Kidney tubule cell (primary cell): ENCODE results near the gene NAP1L4.

ENCODE experiments used
- DNase-seq: peaks from one replicate; pipeline ENCODE4 v3.0.0-alpha.2; 2018; ENCODE audit warnings: low spot score

Gene NAP1L4

GRCh38 chr11:2992234-2992996 lies at the start of gene NAP1L4:
Gene NAP1L4, minus strand, starts transcription at chr11:2992329. Its CDS starts 13,109 bp downstream, at chr11:2979220.
- DNase-seq: peak; percentile 98

DNA sequence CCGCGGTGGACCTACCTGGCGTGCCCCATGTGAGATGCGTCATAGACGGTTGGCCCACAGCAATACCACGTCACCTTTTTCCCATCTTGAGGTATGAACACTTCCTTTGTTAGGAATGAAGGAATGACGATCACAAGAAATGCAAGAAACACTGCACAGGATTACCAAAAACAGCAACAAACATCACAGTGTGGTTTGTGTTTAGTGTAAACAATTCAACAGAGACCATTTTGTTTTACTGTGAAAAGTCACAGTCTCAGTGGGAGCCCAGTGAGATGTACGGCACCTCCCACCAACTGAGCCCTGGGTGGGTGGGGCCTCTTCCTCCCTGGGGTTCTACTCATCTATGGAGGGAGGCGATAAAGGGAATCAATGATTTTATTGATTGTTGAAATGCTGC lies 48.8 kb upstream of the NAP1L4 start:
- DNase-seq: no peak

DNA sequence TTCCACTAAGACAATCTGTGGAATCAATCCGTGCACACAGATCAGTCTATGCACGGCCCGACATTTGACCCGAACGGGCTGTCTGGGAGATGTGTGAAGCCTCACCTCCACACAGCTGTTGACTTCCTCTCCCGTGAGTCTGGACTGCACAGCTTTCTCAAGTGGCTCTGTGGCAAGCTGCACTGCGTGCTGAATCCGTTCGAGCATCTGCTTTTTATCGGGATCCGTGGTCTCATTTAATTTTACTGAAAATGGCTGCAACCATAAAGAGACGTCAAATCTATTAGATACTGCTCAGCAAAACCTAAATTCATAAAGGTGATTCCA lies 45.8 kb upstream of the NAP1L4 start:
- DNase-seq: no peak

GRCh38 chr11:3037040-3037944 lies 45.2 kb upstream of the NAP1L4 start:
- DNase-seq: peak; percentile 71

GRCh38 chr11:3036419-3036818 lies 44.3 kb upstream of the NAP1L4 start:
- DNase-seq: no peak

DNA sequence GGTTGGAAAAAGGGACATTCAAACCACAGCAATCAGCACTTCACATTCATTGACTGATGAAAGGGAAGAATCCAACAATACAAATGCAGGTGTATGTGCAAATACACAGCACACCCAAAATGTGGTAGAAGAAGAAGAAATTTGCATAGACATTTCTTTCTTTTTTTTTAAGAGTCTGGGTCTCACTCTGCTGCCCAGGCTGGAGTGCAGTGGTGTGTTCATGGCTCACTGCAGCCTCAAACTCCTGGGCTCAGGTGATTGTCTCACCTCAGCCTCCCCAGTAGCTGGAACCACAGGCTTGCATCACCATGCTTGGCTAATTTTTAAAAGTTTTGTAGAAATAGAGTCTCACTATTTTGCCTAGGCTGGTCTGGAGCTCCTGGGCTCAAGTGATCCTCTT lies 43.2 kb upstream of the NAP1L4 start:
- peak; percentile 19 for DNase-seq

DNA sequence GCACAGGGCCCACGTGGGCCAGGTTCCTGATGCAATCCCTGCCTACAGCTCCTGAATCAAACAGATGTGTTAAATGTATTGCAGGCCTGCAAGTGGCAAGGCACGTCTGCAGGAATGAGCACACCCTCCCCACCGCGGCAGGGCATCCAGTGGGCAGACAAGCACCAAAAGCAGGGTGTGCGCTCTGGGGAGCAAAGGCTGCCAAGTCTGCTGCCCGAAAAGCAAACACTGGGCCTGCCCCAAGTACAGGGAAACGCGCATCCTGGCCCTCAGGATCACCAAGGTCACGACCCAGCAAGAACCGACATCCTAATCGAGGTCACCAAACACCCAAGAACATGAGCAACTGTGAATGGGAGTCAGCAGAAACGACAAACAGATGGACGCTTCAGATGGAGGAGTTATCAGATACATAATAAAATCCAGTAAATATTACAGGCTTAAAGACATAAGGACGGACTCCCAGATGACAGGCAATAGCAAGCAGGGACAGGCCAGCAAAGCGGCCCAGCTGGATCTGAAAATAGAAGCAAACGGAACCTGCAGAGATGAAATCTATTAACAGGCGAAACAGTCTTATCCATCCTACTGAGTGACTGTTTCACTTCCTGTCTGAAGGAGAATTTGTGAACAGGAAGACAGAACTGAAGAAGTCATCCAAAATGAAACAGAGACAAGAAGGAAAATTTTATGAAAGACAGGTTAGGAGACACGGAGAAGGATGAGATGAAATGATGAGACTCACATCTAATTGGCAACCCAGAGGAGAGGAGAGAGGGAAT lies 38.4 kb upstream of the NAP1L4 start:
- DNase-seq: no peak

GRCh38 chr11:3028813-3029212 lies 36.7 kb upstream of the NAP1L4 start:
- DNase-seq: no peak

- no peak for DNase-seq
These were observed 34.7 kb upstream of the NAP1L4 start for GRCh38 chr11:3026803-3027202.

DNA sequence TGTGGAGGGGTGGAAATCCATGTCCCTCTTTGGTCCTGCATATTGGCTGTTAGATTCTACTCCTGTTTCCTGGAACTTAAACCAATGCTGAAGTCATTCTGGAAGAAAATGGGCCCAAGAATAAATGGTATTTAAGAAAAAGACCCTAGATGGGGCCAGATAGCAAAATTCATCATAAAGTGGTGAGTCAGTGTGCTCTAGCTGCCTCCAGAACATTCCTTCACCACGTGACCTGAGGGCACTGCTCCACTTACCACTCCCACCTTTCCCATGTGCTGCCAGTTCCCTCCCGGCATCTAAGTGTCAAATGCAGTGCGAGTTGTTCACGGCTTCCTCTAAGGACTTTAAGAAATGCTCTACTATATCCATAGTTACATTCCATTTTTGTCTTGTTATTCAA lies 30.9 kb upstream of the NAP1L4 start:
- peak; percentile 55 for DNase-seq

DNA sequence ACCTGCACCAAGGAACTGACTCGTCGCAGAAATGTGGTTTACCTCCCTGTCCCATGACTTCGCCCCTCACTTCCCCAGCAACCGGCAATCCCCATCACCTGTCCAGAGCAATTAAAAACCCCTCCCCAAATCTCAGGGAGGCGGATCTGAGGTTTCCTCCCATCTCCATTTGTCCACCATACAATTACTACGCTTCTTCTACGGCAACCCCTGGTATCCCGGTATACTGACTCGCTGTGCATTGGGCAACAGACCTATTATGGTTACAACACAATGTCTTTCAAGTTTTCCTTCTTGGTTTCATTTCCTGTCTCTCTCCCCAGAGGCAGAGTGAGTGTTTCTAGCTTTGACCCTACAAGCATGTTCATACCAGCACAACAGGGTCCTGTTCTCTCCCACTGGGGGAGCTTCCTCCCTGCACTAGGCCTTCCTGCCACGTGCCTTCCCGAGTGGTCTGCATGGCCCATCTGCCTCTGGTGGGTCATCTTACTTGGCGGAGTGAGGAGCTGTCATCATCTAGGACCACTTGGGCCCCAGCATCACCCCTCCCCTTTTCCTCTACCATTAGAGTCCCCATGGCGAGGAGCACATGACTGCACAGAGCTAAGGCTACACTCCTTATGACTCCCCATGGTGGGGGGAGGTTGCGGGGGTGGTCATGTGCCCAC lies 30.3 kb upstream of the NAP1L4 start:
- peak; percentile 65 for DNase-seq

DNA sequence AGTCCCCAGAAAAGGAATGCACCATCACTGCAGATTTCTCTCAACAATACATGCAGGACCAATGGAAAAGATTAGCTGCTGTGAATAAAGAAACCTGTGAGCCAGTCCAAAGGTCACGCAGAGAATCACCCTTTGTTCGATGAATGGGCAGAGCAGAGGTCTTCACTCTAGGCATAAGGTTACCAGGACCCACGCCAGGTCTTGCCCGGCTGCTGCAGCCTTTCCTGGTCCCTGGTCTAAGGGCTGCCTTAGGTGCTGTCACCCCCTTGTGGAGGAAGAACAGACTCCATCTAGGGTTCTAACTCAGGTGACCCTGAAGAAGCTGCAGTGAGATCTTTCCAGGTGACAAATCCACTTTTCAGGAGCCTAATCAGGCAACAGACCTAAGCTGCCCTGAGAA lies 29.0 kb upstream of the NAP1L4 start:
- peak; percentile 65 for DNase-seq

DNA sequence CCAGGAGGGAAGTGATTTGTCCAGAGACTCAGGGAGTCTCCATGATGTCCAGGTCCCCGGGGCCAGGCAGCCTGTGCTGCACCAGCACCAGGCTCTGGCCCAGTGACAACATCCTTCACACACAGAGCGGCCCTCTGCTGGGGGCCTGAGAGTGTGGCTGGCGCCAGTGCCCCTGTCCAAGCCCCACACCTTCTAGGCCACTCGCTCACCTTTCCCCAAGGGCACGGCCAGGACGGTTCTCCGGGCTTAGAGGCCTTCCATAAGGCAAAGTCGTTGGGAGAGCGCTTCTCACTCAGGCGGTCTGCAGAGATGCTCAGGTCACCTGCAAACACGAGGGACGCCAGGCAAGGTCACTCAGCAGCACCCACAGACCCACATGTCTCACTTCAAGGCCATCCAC lies 27.9 kb upstream of the NAP1L4 start:
- DNase-seq: no peak

- DNase-seq: no peak
These were observed 26.5 kb upstream of the NAP1L4 start for GRCh38 chr11:3018596-3018995.

DNA sequence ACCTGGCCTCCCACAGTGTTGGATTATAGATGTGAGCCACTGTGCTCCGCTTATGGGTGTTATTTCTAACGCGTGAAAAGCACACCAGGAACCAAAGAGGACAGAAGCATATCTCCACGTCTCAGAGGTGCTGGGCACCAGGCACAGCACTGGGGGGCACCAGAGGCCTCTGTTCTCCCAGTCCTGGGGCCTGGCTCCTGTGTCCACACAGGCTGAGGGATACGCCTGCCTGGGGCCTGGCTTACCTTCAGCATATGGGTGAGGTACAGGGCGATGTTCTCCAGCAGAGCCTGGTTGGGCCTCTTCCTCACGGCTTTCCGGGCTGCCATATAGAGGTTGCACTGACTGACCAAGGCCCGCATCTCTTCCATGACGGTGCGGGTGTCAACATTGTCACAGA lies 24.7 kb upstream of the NAP1L4 start:
- DNase-seq: no peak

DNA sequence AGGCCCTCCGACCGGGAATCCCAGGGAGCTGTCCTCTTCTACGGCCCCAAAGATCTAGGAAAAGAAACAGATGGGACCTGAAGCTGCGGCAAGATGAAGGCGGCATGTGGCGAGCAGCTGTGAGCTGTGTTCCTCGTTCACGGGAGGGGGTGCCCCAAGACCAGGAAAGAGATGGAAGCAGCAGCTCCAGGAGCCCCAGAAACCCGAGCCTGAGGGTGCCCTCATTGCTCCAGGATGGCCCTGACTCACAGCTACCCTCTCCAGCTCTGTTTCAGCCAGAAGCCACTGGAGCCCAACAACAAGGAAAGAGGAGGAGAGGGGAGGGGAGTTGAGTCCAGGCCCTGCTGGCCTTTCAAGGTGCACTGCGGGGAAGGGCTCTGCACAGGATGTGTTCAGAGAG lies 23.7 kb upstream of the NAP1L4 start:
- no peak for DNase-seq

- DNase-seq: no peak
These were observed 22.8 kb upstream of the NAP1L4 start for GRCh38 chr11:3014943-3015342.

GRCh38 chr11:3014057-3014938 lies 22.2 kb upstream of the NAP1L4 start:
- no peak for DNase-seq

GRCh38 chr11:3011891-3012885 lies 20.1 kb upstream of the NAP1L4 start:
- no peak for DNase-seq
